Middle frontal gyrus (tissue), 1 donor: ENCODE measurements around the gene NT5C3A.
"Not testable (repeated sequence)": the region's sequence is repeated elsewhere in the genome, so short reads cannot be mapped to it uniquely, and the experiment has no call there.

Experiments used
- DNase-seq: peaks from one replicate; pipeline ENCODE4 v3.0.0-alpha.2; 2015; ENCODE audit warnings: low spot score; ENCODE audit errors: extremely low spot score

The NT5C3A gene

DNA sequence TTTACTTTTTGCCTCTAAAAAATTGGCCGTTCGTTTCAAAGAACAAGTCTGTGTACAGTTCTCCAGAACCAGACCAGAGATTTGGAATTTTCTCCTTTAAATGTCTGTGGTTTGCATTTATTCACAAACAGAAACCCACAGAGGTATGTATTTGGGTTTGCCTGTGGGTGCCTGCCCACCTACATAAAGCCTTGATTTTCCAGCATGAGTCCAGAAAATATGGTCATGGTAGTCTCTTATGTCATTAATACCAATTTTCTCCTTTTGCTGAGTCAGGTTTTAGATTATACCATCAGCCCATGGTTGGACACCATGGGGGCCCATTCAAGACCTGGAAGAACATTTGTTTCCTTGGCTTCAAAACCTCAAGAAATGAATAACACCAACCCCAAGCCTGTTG, 82.7 kb downstream of the NT5C3A start:
- DNase-seq = not testable (repeated sequence)

DNA sequence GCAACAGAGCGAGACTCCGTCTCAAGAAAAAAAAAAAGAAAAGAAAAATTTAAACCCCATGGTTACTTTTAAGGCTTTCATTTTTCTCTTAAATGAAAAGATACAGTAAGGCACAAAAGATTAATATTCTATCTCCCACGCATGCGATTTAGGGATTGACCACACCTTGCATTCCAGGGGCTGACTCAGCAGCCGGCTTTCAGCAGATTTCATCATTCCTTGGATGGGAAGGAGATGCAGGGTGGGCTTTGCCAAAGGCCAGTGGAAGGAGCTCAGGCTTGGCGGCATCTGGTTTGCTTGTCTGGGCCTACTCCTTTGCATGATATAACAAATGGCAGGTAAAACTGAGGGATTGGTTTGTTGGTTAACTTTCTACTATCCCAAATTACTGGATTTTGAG, 83.3 kb downstream of the NT5C3A start:
- DNase-seq = not testable (repeated sequence)

DNA sequence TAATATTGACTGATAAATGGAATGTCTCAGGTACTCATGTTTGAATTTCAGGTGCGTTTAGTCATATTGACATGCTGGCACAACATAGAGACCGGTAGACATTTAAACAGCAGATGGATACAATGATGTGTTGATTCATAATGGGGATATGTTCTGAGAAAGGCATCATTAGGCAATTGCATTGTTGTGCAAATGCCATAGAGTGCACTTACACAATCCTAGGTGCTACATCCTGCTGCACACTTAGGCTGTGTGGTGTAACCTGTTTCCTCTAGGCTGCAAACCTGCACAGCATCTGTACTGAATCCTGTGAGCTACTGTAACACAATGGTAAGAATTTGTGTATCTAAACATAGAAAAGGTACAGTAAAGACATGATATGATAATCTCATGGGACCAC, 85.4 kb downstream of the NT5C3A start:
- DNase-seq = not testable (repeated sequence)

DNA sequence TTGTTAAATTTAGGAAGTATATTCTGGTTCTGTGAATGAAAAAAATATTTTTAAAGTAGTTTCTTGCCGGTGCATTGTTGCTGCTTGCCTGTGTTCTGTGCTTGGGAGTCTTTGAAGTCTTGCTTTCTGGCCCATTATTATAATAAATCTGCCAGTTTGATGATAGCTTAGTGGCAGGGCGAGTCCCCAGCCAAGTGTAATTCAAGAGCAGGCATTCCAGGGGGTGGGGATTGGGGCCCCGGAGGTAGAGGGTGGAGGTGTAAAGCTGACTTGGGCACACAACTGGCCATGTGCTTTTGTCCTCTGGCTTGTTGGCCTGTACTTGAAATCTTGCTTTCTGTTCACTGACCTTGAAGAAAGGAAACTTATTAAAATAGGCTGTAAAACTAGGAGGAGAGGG, 90.6 kb downstream of the NT5C3A start:
- not testable (repeated sequence) for DNase-seq

DNA sequence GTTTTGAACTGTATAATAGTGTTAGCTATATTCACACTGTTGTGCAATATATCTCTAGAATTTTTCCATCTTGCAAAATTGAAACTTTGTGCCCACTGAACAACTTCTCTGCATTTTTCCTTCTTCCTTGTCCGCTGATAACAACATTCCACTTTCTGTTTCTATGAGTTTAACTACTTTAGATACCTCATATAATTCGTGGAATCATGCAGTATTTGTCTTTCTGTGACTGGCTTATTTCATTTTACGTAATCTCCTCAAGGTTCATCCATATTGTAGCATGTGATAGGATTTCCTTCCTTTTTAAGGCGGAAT, 95.4 kb downstream of the NT5C3A start:
- DNase-seq = not testable (repeated sequence)

DNA sequence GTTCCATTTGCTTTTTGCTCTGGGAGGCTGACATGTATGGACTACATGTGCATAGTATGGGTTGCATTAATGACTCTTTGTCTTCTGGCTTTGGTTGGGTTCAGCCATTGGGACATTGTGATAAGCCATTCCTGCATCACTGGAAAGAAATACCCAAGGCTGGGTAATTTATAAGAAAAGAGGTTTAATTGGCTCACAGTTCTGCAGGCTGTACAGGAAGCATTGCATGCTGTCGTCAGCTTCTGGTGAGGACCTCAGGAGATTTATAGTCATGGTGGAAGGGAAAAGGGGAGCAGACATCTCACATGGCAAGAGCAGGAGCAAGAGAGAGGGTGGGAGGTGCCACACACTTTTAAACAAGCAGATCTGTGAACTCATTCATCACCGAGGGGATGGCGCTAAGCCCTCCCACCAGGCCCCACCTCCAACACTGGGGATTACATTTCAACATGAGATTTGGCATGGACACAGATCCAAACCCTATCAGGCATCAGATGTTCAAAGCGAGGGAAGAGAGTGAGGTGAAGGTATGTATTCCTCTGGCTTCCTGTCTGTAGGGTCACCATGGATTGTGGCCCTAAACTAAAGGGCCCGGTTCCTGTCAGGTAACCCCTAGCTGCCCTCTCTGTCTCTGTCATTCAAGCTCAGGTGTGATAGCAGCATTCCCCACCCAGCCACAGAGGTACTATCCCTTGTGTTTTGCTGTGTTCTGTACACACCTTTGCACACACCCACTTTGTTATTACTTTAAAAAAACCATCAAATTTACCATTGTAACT, 95.9 kb downstream of the NT5C3A start:
- not testable (repeated sequence) for DNase-seq

DNA sequence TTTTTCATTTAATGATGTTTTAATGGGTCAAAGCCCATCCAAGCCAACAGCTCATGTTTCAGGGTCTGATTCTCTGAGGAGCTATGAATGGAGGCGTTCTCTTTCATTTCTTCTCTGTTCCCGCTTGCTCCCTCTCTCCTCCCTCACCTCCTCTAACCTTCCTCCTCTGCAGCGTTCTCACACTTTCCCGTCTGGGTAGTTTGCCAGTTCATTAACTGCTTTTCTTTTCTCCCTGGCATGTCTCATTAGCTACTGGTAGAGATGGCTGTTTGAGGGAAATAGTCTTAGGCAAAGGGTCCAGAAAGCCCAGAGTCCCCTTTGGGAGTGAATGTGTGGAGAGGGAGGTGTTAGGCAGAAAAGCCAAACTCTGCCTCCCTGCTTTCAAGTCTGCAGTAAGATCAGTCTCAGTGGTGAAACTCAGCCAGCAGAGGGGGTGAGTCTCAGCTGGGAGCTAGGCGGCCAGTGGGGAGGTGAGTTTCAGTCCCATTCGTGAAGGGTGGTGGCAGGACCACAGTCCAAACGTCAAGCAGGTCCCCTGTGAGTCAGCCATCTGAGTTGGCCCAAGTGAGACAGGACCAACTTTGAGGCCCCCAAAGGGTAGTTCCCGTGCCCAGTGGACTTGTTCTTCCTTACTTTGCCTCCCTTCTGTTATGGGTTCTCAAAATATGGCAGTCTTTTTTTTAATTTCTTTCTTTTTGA, 98.0 kb downstream of the NT5C3A start:
- not testable (repeated sequence) for DNase-seq
